Inflammatory macrophage treated with lipopolysaccharide for 4 hours (primary cell): ENCODE results near the gene MTHFD2.
"Not testable (repeated sequence)": the region's sequence is repeated elsewhere in the genome, so short reads cannot be mapped to it uniquely, and the experiment has no call there.

ENCODE experiments used
- DNase-seq: peaks from one replicate; pipeline ENCODE4 v3.0.0-alpha.2; 2020

MTHFD2 gene

GRCh38 chr2:74198461-74199274 lies at the start of gene MTHFD2:
Gene MTHFD2, plus strand, starts transcription at chr2:74198615. Its CDS starts 27 bp downstream, at chr2:74198642.
- DNase-seq, result peak; percentile 100

GRCh38 chr2:74149247-74149525 lies 49.2 kb upstream of the MTHFD2 start:
- DNase-seq, result no peak

- no peak for DNase-seq
Observed at GRCh38 chr2:74149570-74150319, 48.7 kb upstream of the MTHFD2 start.

GRCh38 chr2:74152954-74153353 lies 45.5 kb upstream of the MTHFD2 start:
- DNase-seq, result no peak

- no peak for DNase-seq
Observed at GRCh38 chr2:74155830-74156229, 42.6 kb upstream of the MTHFD2 start.

- DNase-seq, result no peak
Observed at GRCh38 chr2:74162951-74163350, 35.5 kb upstream of the MTHFD2 start.

- no peak for DNase-seq
Observed at GRCh38 chr2:74164761-74165160, 33.7 kb upstream of the MTHFD2 start.

GRCh38 chr2:74168739-74169138 lies 29.7 kb upstream of the MTHFD2 start:
- DNase-seq, result no peak

GRCh38 chr2:74174909-74175308 lies 23.5 kb upstream of the MTHFD2 start:
- no peak for DNase-seq

- DNase-seq, result no peak
Observed at GRCh38 chr2:74177696-74178095, 20.7 kb upstream of the MTHFD2 start.

GRCh38 chr2:74178211-74179062 lies 20.0 kb upstream of the MTHFD2 start, which contains the start of gene MOB1A:
Gene MOB1A, minus strand, starts transcription at chr2:74178879. Its CDS starts 205 bp downstream, at chr2:74178674.
- DNase-seq, result peak; percentile 100

GRCh38 chr2:74179063-74179865 lies 19.2 kb upstream of the MTHFD2 start:
- DNase-seq, result no peak

GRCh38 chr2:74181739-74182138 lies 16.7 kb upstream of the MTHFD2 start:
- peak; percentile 99 for DNase-seq

- peak; percentile 40 for DNase-seq
Observed at GRCh38 chr2:74183878-74184277, 14.5 kb upstream of the MTHFD2 start.

GRCh38 chr2:74186038-74186437 lies 12.4 kb upstream of the MTHFD2 start:
- peak; percentile 98 for DNase-seq

- not testable (repeated sequence) for DNase-seq
Observed at GRCh38 chr2:74186706-74187105, 11.7 kb upstream of the MTHFD2 start.

GRCh38 chr2:74188018-74188601 lies 10.3 kb upstream of the MTHFD2 start:
- no peak for DNase-seq

- DNase-seq, result no peak
Observed at GRCh38 chr2:74188696-74189095, 9.7 kb upstream of the MTHFD2 start.

- no peak for DNase-seq
Observed at GRCh38 chr2:74191596-74192380, 6.6 kb upstream of the MTHFD2 start.

GRCh38 chr2:74194799-74195198 lies 3.6 kb upstream of the MTHFD2 start:
- no peak for DNase-seq

- no peak for DNase-seq
Observed at GRCh38 chr2:74197049-74197448, 1.4 kb upstream of the MTHFD2 start.
